GM12892 (cell line): ENCODE results near the gene MRTFB.

Experiments used
- DNase-seq: peaks from one replicate; pipeline ENCODE4 v3.0.0; 2011; ENCODE audit not compliant: insufficient read length
- FAIRE-seq: peaks from 2 replicates; lab custom pipeline; 2011; peaks lifted over from hg19 to GRCh38; lab: Jason Lieb, UNC
- POLR2A ChIP-seq: IDR thresholded peaks from 2 replicates; pipeline ENCODE4 v1.6.1; 2011; ENCODE audit warnings: low read depth, low read length, control low read depth
- POLR2AphosphoS5 ChIP-seq: IDR thresholded peaks from 2 replicates; pipeline ENCODE4 v1.6.1; 2011; ENCODE audit warnings: low read depth, low read length, control low read depth
- TAF1 ChIP-seq: IDR thresholded peaks from 2 replicates; pipeline ENCODE4 v1.6.1; 2011; ENCODE audit warnings: low read depth, mild to moderate bottlenecking, control low read depth, low read length, borderline replicate concordance

The MRTFB gene

GRCh38 chr16:14303182-14303618 lies 232.1 kb downstream of the MRTFB start:
- DNase-seq (no peak), FAIRE-seq (no peak)
- no peak for TF ChIP-seq TAF1
- no peak for TF ChIP-seq POLR2AphosphoS5
- no peak for TF ChIP-seq POLR2A

- TF ChIP-seq POLR2AphosphoS5 (no peak), POLR2A (no peak), TAF1 (no peak)
- FAIRE-seq, result no peak
- DNase-seq, result no peak
Observed at GRCh38 chr16:14303639-14304394, 232.7 kb downstream of the MRTFB start.

- no peak for FAIRE-seq
- DNase-seq, result no peak
- TF ChIP-seq TAF1, result no peak
- no peak for TF ChIP-seq POLR2AphosphoS5
- TF ChIP-seq POLR2A, result no peak
Observed at GRCh38 chr16:14304891-14305460, 233.9 kb downstream of the MRTFB start.

- no peak for TF ChIP-seq POLR2A
- no peak for TF ChIP-seq TAF1
- no peak for TF ChIP-seq POLR2AphosphoS5
- FAIRE-seq, result no peak
- no peak for DNase-seq
Observed at GRCh38 chr16:14306485-14307058, 235.5 kb downstream of the MRTFB start.

- TF ChIP-seq TAF1, result no peak
- no peak for TF ChIP-seq POLR2AphosphoS5
- no peak for TF ChIP-seq POLR2A
- FAIRE-seq (no peak), DNase-seq (no peak)
Observed at GRCh38 chr16:14307059-14307526, 236.0 kb downstream of the MRTFB start.

- no peak for TF ChIP-seq POLR2AphosphoS5
- TF ChIP-seq POLR2A, result no peak
- no peak for TF ChIP-seq TAF1
- FAIRE-seq (no peak), DNase-seq (no peak)
Observed at GRCh38 chr16:14307527-14308367, 236.6 kb downstream of the MRTFB start.

- TF ChIP-seq POLR2A (no peak), TAF1 (no peak), POLR2AphosphoS5 (no peak)
- DNase-seq, result no peak
- no peak for FAIRE-seq
Observed at GRCh38 chr16:14308368-14308723, 237.2 kb downstream of the MRTFB start.

GRCh38 chr16:14309001-14309886 lies 238.1 kb downstream of the MRTFB start:
- DNase-seq, result no peak
- TF ChIP-seq TAF1, result 0 out of 2 replicates have a peak, but pooled peaks have one; percentile 22
- no peak for TF ChIP-seq POLR2AphosphoS5
- peak; percentile 31; the same call in 1 of the 2 replicates for TF ChIP-seq POLR2A
- peak; percentile 51 for FAIRE-seq

GRCh38 chr16:14309906-14310305 lies 238.8 kb downstream of the MRTFB start:
- FAIRE-seq (no peak), DNase-seq (no peak)
- no peak for TF ChIP-seq POLR2A
- no peak for TF ChIP-seq TAF1
- no peak for TF ChIP-seq POLR2AphosphoS5

- DNase-seq (peak; percentile 64), FAIRE-seq (peak; percentile 70)
- no peak for TF ChIP-seq POLR2A
- TF ChIP-seq POLR2AphosphoS5, result no peak
- TF ChIP-seq TAF1, result no peak
Observed at GRCh38 chr16:14310519-14310991, 239.4 kb downstream of the MRTFB start.

GRCh38 chr16:14314116-14314515 lies 243.0 kb downstream of the MRTFB start:
- DNase-seq, result no peak
- no peak for FAIRE-seq
- TF ChIP-seq TAF1 (no peak), POLR2A (no peak), POLR2AphosphoS5 (no peak)
